DOHH2 (cell line): ENCODE results near the gene SSBP2.

Source experiments
- CTCF ChIP-seq: fragments of 200-600 bp; sonication (generic); IDR thresholded peaks from one replicate; pipeline ENCODE4 v1.5.1; 2014; ENCODE audit warnings: antibody characterized with exemption, mild to moderate bottlenecking, low read depth, low read length; ENCODE audit not compliant: poor library complexity, severe bottlenecking
- EZH2phosphoT487 ChIP-seq: fragments of 200-600 bp; sonication (generic); IDR thresholded peaks from 2 replicates; pipeline ENCODE4 v1.6.1; 2017; ENCODE audit warnings: borderline replicate concordance, mild to moderate bottlenecking, antibody characterized with exemption, low read length, moderate library complexity, mixed read lengths

- no peak for TF ChIP-seq CTCF
- TF ChIP-seq EZH2phosphoT487 = no peak
Measured at GRCh38 chr5:81553567-81554212, 197.2 kb downstream of the SSBP2 start.
